Keratinocyte (primary cell): ENCODE data around the gene ZDHHC12. TPM values are rescaled to one million over a fixed set of nuclear protein-coding genes. Genes with fewer than 3 reads are reported as not detected.

ENCODE experiments used
- DNase-seq: peaks from one replicate; pipeline ENCODE4 v3.0.0-alpha.2; 2011; ENCODE audit warnings: low read depth, missing footprints, low spot score
- FAIRE-seq: peaks from 2 replicates; lab custom pipeline; 2011; peaks lifted over from hg19 to GRCh38; lab: Jason Lieb, UNC
- H2AFZ ChIP-seq: 2 replicates; pipeline ENCODE4 v1.6.0; 2012; ENCODE audit warnings: low read length, control low read depth, inconsistent platforms; ENCODE audit not compliant: control insufficient read depth
- H3K27ac ChIP-seq: 2 replicates; pipeline ENCODE4 v1.5.1; 2011; ENCODE audit warnings: low read length; ENCODE audit not compliant: control insufficient read depth, insufficient read depth
- H3K27me3 ChIP-seq: 3 replicates; pipeline ENCODE4 v1.6.0; 2011; ENCODE audit warnings: low read length; ENCODE audit not compliant: control insufficient read depth, insufficient read depth; ENCODE audit errors: extremely low read depth
- H3K36me3 ChIP-seq, 2 experiments: 2 replicates in 1 of 2; 3 replicates in 1 of 2; pipeline ENCODE4 v1.5.1; 2011; ENCODE audit warnings: low read length in 2 of 2, mild to moderate bottlenecking in 1 of 2; ENCODE audit not compliant: control insufficient read depth in 2 of 2, insufficient read depth in 2 of 2; ENCODE audit errors: extremely low read depth in 1 of 2
- H3K4me1 ChIP-seq: 3 replicates; pipeline ENCODE4 v1.5.1; 2011; ENCODE audit warnings: low read length; ENCODE audit not compliant: control insufficient read depth, insufficient read depth; ENCODE audit errors: extremely low read depth
- H3K4me2 ChIP-seq: 3 replicates; pipeline ENCODE4 v1.6.0; 2011; ENCODE audit warnings: low read depth, low read length; ENCODE audit not compliant: control insufficient read depth, insufficient read depth; ENCODE audit errors: extremely low read depth
- H3K4me3 ChIP-seq, 3 experiments: fragments of 200-600 bp in 1 of 3; sonication (generic) in 1 of 3; 2 replicates in 2 of 3; 3 replicates in 1 of 3; pipeline ENCODE4 v1.5.1; 2011 to 2016; ENCODE audit warnings: low read length in 3 of 3, mild to moderate bottlenecking in 3 of 3, control low read depth in 2 of 3, inconsistent platforms in 1 of 3, low read depth in 1 of 3, mixed read lengths in 1 of 3, mixed run types in 1 of 3, moderate library complexity in 1 of 3; ENCODE audit not compliant: control insufficient read depth in 2 of 3, insufficient read depth in 2 of 3; ENCODE audit errors: extremely low read depth in 1 of 3
- H3K79me2 ChIP-seq: 2 replicates; pipeline ENCODE4 v1.6.0; 2012; ENCODE audit warnings: low read length; ENCODE audit not compliant: control insufficient read depth, insufficient read depth
- H3K9ac ChIP-seq: 3 replicates; pipeline ENCODE4 v1.6.0; 2011; ENCODE audit warnings: low read length; ENCODE audit not compliant: control insufficient read depth, insufficient read depth; ENCODE audit errors: extremely low read depth
- H3K9me1 ChIP-seq: 3 replicates; pipeline ENCODE4 v1.6.0; 2011; ENCODE audit warnings: low read length; ENCODE audit not compliant: control insufficient read depth, insufficient read depth; ENCODE audit errors: extremely low read depth
- H3K9me3 ChIP-seq: 2 replicates; pipeline ENCODE4 v1.5.1; 2012; ENCODE audit warnings: low read depth, low read length; ENCODE audit not compliant: control insufficient read depth
- H4K20me1 ChIP-seq: 3 replicates; pipeline ENCODE4 v1.6.0; 2011; ENCODE audit warnings: low read length; ENCODE audit not compliant: control insufficient read depth, insufficient read depth; ENCODE audit errors: extremely low read depth
- CTCF ChIP-seq, 3 experiments: IDR thresholded peaks in 1 of 3; conservative IDR thresholded peaks in 1 of 3; optimal IDR thresholded peaks in 1 of 3; 2 replicates in 2 of 3; 3 replicates in 1 of 3; pipeline versions ENCODE3 to v1.5.1; 2011; ENCODE audit warnings: low read length in 3 of 3, mild to moderate bottlenecking in 3 of 3, moderate library complexity in 2 of 3, control low read depth in 1 of 3, inconsistent platforms in 1 of 3; ENCODE audit not compliant: insufficient read depth in 2 of 3; ENCODE audit errors: extremely low read depth in 1 of 3
- EZH2 ChIP-seq: IDR thresholded peaks from one replicate; pipeline ENCODE4 v1.6.1; 2012; ENCODE audit warnings: inconsistent platforms, mild to moderate bottlenecking, low read length, moderate library complexity
- dilution Hi-C: fragments of 300-500 bp; cut with MboI; formaldehyde crosslinking; loops from one replicate; pipeline ENCODE4 v1.7.0; 2020; ENCODE audit warnings: low sequenced_read_pairs; ENCODE audit not compliant: extremely low pct_ligation_motif_present
- polyA plus RNA-seq, 5 experiments: library from polyadenylated mRNA; depleted of rRNA in 3 of 5; stranded (reverse) in 3 of 5; stranded (forward) in 1 of 5; unstranded in 1 of 5; fragments of >200 nt; gene quantifications; 1 replicate in 1 of 5; 2 replicates in 3 of 5; 3 replicates in 1 of 5; pipeline versions ENCODE4 v1.2.1 to v1.2.3, GENCODE V29; 2011 to 2012; ENCODE audit warnings: missing spikeins in 2 of 5, low read depth in 1 of 5, low replicate concordance in 1 of 5

Gene ZDHHC12
- polyA plus RNA-seq, 1 donor (not counting 4 experiments of a cell fraction or from before 2014, with no cell fraction given): 24.1 TPM

- Histone ChIP-seq H3K9me3 (no peaks in the 10 kb centered on the region), H3K9ac (no peak overlapping the region), H3K79me2 (peaks cover 11% of the 10 kb centered on the region), H3K36me3 (peaks cover 6% of the 10 kb centered on the region in 2 experiments), H2AFZ (no peak overlapping the region), H3K4me2 (no peak overlapping the region), H3K4me3 (no peak overlapping the region), H3K27me3 (no peaks in the 10 kb centered on the region), H3K27ac (no peak overlapping the region), H3K9me1 (no peaks in the 10 kb centered on the region), H4K20me1 (no peaks in the 10 kb centered on the region), H3K4me1 (peaks cover 13% of the 10 kb centered on the region)
- DNase-seq (no peak), FAIRE-seq (no peak)
- dilution Hi-C loops: no loop called here
- TF ChIP-seq CTCF (optimal IDR thresholded peaks at IDR 0.05 in 1 of 3, IDR thresholded peaks at IDR 0.05 in 1 of 3, conservative IDR thresholded peaks at IDR 0.05 in 1 of 3; ENCODE audit: extremely low read depth in 1 of 3, insufficient read depth in 2 of 3, low read length in 3 of 3): no peak
- no peak for TF ChIP-seq EZH2
These were observed 3.0 kb downstream of the ZDHHC12 start for GRCh38 chr9:128720841-128721486.

- Histone ChIP-seq H3K36me3 (peaks cover 6% of the 10 kb centered on the region in 2 experiments), H3K27ac (no peak overlapping the region), H3K79me2 (peaks cover 11% of the 10 kb centered on the region), H3K9me1 (no peaks in the 10 kb centered on the region), H3K4me2 (no peak overlapping the region), H3K27me3 (no peaks in the 10 kb centered on the region), H3K9ac (no peak overlapping the region), H3K9me3 (no peaks in the 10 kb centered on the region), H3K4me1 (peaks cover 13% of the 10 kb centered on the region), H2AFZ (no peak overlapping the region), H3K4me3 (no peak overlapping the region), H4K20me1 (no peaks in the 10 kb centered on the region)
- TF ChIP-seq EZH2: no peak
- no peak for TF ChIP-seq CTCF (optimal IDR thresholded peaks at IDR 0.05 in 1 of 3, IDR thresholded peaks at IDR 0.05 in 1 of 3, conservative IDR thresholded peaks at IDR 0.05 in 1 of 3; ENCODE audit: extremely low read depth in 1 of 3, insufficient read depth in 2 of 3, low read length in 3 of 3)
- FAIRE-seq (no peak), DNase-seq (no peak)
- dilution Hi-C loops: no loop called here
These were observed 3.9 kb downstream of the ZDHHC12 start for GRCh38 chr9:128719919-128720605.
